Measurements from ENCODE around the gene SSR2.

SSR2 gene

DNA sequence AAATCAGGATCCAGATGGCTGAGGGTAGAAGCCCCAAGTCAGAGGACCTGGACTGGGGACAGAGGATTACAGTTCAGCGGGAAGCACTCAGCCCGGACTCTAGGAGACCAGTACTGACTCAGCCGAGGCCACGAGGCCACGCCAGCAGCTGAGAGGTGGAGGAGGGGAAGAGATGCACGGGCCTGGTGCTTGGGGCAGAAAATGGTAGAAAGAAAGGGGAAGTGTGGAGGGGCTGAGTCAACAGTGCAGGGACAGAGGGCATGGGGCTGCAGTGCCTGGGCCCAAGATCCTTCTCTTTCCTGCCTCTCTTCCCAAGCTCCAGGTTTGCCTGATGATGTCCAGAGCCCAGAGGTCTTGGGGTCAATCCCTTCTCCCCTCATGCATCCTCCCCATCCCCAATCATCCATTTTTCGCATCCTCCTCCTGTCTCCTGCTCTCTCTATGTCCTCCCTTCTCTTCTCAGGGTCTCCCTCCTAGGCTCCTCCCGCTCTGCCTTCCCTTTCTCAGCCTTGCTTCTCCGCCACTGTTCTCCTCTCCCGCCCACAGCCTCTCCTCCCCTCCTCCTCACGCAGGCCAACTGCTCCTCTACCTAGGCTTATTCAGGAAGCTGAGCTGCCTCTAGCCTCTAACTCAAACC, 50.1 kb downstream of the SSR2 start:
- no peak for DNase-seq

DNA sequence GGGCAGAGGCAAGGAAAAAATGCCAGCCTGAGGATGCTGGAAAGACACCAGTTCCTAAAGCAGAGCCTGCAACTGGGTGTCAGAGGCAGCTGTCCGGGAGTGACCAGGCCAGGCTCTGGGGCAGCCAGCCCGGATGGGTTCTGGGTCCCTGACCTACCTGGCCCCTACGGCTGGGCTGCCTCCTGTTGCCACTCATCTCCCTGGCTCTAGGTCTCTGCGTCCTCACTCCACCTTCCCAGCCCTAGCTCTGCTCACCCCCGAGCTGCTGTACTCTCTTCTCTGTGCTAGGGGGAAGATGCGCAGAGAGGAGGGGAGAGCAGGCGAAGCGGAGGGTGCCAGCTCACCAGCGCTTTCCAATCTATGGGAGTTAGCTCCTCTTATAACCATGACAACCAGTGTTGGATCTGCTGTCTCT, 51.4 kb downstream of the SSR2 start:
- no peak for DNase-seq

DNA sequence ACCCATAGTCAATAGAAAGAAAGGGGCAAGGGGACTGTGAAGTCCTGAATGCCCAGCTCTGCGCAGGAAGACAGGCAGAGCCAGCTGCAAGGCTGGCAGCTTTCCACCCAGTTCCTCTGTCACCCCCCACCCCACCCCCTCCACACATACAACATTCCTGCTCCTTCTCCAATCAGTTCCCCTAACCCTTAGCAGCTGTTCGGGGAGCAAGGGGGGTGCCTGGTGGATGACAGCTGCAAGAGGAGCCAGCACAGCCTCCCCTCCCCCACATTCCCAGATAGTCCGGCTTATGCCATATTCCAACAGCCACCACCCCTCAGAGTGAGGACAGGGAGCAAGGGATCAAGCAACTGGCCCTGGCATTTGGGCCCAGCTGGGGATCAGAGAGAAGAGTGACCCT, 52.1 kb downstream of the SSR2 start:
- no peak for DNase-seq

DNA sequence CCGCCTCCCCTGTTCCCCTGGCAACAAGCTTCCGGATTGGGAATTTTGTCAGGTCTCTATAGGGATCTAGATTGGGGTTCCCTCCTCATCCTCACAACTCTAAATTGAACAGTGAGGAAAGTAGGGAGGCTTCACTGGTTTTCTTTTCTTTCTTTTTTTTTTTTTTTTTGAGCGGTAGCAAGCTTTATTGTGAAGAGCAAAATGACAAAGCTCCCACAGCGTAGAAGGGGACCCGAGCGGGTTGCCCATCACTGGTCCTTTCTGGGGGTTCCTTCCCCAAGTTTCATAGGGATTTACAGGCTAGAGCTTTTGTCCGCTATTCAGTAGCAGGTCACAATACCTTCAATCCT, 52.7 kb downstream of the SSR2 start:
- DNase-seq: no peak

DNA sequence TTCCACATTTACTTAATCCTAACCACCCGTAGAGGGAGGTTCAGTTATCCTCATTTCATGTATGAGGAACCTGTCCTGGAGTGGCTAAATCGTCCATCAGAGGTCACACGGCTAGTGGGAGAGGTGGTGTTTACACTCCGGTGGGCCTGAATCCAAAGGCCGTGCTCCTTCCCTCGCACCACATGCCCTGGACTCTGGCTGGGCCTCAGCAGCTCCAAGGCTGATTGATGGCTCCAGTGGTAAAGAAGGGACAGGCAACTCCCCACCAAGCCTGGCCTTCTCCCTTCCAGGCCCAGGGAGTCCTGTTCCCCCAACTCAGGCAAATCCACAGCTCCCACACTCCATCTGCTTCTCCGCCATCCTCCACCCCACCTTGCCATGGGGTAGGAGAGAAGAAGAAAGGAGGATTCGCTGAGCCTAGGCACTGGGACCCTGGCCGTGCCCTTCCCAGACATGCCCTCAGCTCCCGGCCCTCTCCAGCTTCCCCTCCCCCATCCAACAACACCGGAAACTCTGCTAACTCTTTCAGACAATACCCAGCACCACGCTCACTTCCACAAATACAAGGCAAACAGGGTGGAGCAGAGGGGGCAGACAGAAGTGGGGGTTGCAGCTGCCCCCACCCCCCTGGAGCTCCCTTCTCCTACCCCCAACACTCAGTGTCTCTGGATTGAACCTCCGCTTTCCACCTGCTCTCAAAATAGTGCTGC, 53.3 kb downstream of the SSR2 start:
- no peak for DNase-seq

DNA sequence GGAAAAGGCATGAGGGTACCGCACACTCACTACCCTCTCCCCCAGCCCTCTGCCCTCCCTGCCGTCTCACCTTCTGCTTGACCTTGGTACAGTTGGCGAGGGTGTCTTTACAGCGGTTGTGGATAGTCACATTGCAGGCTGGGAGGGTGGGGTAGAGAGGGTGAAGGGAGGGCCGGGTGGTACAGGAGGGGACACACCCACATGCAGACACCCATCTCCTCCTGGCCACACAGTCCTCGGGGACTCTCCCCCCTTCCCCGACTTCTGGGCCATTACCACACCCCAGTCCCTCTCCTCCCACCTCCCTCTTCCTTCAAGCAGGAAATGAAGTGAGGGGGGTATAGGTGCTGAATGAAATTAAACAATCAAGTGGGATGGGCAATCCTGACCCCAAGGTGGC, 54.0 kb downstream of the SSR2 start:
- no peak for DNase-seq

DNA sequence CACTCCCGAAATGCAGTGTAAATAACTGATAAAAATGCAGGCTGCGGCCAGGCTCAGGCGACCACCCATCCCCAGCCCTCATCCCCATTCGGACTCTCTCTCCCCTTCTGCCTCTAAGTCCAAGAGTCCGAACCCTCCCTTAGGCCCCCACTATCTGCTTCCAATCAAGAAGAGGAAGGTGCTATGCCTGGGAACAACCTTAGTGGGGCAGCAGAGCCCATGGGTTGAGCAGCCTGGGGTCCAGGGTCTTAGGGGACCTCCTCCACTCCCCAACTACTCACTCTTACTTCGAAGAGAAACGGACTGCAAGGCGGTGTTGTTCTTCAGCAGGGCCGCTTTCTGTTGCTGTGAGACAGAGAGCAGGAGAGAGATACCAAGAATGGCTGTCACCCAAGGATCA, 54.6 kb downstream of the SSR2 start:
- no peak for DNase-seq

DNA sequence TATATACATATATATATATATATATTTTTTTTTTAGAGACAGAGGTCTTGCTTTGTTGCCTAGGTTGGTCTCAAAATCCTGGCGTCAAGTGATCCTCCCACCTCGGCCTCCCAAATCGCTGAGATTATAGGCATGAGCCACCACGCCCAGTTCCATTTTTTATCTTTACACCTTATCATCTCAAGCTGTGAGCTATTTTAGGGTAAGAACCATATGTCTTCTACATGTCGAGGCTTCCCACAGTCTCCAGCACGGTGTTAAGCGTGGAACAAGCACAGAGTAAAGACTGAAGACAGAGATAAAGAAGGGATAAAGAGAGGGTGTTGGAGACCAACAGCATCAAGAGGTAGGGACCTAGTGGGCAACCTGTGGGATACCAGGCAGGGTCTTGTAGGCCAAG, 56.6 kb downstream of the SSR2 start:
- DNase-seq: no peak

DNA sequence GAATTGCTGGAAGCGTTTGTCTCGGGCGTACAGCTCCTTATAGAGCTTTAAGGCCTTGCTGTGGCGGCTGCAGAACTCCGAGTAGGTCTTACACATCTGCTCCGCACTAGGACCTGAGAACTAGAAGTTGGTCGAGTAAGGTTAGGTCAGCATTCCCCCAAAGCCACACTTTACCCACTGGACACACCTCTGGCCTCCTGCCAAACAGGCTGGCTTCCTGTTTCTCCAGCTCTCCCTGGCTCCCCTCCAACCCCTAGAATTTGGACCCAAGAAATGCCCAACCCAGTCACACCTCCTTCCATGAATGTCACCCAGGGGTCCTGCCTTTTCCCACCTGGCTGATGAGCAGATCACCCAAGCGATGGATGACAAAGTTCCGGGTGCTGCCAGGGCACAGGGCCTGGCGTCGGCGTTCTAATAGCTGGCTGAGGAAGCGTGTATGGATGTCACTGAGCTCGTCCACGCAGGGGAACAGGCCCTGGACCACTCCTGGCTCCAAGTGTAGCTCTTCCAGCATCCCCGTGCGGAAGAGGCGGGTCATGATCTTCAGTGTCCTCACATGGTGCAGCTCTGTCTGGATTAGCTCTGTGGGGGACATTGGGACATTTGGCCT, 58.0 kb downstream of the SSR2 start:
- no peak for DNase-seq

DNA sequence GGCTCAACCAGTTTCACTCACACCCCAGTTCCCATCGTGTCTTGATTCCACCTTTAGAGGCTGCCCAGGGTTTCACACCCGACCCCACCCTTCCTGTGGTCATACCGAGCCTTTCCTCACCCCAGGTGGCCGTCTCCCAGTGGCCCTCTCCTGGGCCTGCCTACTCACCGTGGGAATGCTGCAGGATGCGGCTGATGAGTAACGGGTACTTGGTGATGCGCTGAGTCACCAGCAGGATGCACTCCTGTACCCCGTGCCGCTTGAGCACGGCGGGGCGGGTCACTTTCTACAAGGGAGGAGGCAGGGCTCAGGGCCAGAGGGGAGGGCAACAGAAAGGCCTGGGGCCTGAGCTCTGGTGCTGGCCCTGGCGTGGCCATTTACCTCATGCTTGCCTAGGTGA, 58.8 kb downstream of the SSR2 start:
- DNase-seq: no peak

DNA sequence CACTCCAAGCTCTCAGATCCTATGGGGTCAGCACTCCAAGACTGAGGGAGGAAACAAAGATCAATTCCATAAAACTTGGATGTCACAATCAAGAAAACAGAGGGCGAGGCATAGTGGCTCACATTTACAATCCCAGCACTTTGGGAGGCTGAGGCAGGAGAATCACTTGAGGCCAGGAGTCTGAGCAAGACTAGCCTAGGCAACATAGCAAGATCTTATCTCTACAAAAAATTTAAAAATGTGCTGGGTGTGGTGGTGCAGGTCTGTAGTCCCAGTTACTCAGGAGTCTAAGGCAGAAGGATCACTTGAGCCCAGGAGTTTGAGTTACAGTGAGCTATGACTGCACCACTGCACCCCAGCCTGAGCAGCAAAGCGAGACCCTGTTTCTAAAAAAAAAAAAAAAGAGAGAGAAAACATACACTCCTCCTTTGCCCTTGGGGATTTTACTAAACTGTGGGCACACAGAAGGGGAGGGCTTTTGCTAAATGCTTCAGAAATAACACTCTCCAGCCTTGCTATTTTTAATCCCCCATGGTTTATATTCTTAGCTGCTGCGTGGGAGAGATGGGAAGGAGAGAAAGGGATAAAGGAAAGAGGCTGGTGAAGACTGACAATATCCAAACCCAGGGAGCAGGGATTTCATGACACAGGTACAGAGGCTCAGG, 60.5 kb downstream of the SSR2 start:
- no peak for DNase-seq
